ENCODE results near the gene HLA-C.

HLA-C gene

DNA sequence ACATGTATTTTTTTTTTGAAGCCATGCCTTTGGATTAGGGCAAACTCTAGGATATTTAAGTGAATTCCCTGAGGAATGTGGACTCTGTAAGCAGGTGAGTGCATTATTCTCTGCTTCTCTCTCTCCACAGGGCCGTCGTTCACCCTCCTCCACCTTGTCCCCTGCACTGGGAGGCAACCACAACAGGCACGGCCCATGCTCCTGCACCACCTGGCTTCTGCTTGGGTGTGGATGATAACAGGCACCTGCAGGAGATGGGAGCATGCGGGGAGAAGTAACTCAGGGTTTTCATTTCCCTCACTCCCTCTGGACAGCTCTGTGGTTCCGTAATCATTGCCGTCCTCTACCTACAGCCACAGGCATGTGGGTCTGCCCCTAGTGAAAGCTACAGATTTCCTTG lies 43.4 kb downstream of the HLA-C start:
- TF ChIP-seq ZFX (IDR thresholded peaks at IDR 0.05; ENCODE audit: borderline replicate concordance), result no peak
- TF ChIP-seq, protein P1, sequence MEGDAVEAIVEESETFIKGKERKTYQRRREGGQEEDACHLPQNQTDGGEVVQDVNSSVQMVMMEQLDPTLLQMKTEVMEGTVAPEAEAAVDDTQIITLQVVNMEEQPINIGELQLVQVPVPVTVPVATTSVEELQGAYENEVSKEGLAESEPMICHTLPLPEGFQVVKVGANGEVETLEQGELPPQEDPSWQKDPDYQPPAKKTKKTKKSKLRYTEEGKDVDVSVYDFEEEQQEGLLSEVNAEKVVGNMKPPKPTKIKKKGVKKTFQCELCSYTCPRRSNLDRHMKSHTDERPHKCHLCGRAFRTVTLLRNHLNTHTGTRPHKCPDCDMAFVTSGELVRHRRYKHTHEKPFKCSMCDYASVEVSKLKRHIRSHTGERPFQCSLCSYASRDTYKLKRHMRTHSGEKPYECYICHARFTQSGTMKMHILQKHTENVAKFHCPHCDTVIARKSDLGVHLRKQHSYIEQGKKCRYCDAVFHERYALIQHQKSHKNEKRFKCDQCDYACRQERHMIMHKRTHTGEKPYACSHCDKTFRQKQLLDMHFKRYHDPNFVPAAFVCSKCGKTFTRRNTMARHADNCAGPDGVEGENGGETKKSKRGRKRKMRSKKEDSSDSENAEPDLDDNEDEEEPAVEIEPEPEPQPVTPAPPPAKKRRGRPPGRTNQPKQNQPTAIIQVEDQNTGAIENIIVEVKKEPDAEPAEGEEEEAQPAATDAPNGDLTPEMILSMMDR (IDR thresholded peaks at IDR 0.05), result no peak
- no peak overlapping the region for H3K27ac ChIP-seq

DNA sequence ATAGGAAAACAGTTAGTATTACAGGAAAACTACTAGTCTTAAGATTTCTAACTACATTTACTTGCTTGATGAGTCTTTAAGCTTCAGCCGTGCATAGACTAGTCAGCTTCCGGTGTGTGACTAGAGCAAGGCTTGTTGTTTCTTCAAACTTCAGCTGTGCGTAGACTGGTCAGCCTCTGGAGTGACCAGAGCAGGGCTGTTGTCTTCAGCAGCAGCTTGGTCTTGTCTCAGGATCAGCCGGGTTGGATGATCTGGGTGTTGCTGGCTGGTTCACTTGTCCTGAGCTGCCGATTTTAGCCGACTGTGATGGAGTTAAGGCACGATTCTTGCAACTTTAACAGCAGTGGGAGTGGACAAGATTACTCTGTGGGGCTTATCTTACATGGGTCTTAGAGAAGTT lies 44.7 kb downstream of the HLA-C start:
- TF ChIP-seq, protein P1 (IDR thresholded peaks at IDR 0.05), result no peak
- TF ChIP-seq ZFX (IDR thresholded peaks at IDR 0.05; ENCODE audit: borderline replicate concordance), result no peak
- no peak overlapping the region for H3K27ac ChIP-seq

DNA sequence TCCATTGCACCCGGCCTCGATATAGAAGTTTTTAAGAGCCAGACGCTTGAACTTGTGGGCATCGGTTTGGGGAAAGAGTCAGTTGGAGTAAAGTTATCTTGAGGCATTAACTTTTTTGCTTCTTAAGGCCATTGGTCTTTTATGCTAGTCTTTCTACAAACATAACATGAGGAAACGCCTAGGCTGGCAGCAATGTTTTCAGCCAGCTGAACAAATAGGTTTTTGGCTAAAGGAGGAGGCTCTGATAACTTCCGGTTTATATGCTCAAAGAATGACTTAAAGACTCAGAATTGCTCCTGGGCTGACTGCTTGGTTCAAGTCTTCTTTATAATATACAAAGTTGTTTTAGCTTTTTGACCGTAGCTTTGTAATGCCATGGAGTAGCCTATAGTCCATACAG lies 46.2 kb downstream of the HLA-C start:
- TF ChIP-seq ZFX (IDR thresholded peaks at IDR 0.05; ENCODE audit: borderline replicate concordance), result no peak
- TF ChIP-seq, protein P1 (IDR thresholded peaks at IDR 0.05), result no peak
- H3K27ac ChIP-seq, result no peak overlapping the region

DNA sequence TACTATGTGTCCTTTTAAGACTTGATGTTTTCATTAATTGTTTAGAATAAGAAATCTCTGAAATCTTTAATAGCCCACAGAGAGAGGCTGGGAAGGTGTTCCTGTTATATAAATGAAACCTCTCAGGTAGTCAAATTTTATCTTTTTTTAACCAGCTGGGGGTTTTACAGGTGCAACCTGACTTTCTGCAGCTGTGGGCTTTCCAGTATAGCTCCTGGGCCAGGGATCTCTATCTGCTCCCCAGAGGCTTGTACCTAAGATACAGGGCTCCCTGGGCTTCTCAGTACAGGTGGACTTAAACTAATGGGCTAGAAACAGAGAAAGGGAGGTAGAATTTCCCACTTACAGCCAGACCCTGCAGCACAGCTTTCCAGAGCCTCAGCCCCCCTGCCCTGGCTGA lies 49.4 kb downstream of the HLA-C start:
- TF ChIP-seq, protein P1 (IDR thresholded peaks at IDR 0.05), result no peak
- TF ChIP-seq ZFX (IDR thresholded peaks at IDR 0.05; ENCODE audit: borderline replicate concordance), result no peak
- no peak overlapping the region for H3K27ac ChIP-seq

All from 22Rv1 (cell line).